ENCODE results near the gene DAPK1.

DNA sequence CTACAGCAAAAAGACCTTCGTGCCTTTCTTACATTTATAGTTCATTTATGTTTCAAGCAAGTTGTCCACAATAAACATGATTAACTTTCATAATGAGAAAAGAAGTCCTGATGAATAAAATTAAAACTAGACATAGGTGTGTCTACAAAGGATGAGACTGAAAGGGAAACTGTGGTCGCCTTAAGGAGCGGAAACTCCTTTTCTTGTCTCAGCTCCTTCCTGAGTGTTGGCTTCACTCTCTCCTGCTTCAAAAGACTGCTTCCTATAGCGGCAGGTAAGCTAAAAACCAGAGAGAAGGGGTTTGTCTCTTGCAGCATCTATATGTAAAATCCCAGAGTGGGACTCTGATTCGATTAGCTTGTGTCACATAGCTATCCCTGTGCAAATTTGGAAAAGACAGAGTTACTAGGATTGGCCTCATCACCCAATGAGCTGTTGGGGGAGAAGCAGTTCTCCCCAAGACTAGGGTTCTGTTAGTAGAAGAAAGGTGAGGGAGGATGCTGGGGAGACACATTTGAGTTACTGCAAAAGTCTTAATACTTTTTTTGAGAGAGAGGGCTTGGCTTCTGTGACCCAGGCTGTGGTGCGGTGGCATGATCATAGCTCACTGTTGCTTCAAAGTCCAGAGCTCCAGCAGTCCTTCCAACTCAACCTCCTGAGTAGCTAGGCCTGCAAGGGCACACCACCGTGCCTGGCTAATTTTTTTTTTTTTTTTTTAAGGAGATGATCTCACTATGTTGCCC lies 211.5 kb downstream of the DAPK1 start:
- no peak for TF ChIP-seq CBX8 (IDR thresholded peaks at IDR 0.05)
- TF ChIP-seq PBX3 (IDR thresholded peaks at IDR 0.05): no peak
- TF ChIP-seq HOXA7 (CRISPR knock-in tag; IDR thresholded peaks at IDR 0.05): no peak
- no peak for TF ChIP-seq CTCF (IDR thresholded peaks at IDR 0.05)

Measured in A549 (cell line).